ENCODE measurements around the gene UFSP1. TPM values are rescaled to one million over a fixed set of nuclear protein-coding genes. Genes with fewer than 3 reads are reported as not detected.

UFSP1 gene
- total and polyA plus RNA-seq, 4 donors = 1.5 to 6.2 (median 5.5) TPM

DNA sequence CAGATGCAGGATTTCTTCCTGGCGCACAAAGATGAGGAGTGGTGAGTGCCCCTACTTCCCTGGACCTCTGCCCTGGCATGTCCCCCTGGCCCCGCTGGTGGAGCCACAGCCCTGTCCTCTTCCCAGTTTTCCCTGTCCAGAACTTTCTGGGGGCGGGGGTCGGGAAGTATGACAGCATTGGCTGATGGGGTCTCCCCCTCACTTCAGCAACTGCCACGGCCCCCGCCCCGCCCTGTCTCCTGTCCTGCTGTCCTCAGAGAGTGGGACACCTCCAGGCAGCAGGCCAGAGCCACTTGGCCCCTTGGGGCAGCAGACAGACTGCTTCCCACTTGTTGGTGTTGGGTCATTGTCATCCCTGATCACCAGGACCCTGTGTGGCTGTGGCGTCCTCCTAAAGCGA is 7.3 kb downstream of the UFSP1 start:
- Histone ChIP-seq H3K9ac (ENCODE audit: insufficient read depth in 1 of 2, low read length in 2 of 2) (no peak overlapping the region), H3K4me1 (ENCODE audit: control insufficient read depth in 5 of 5, insufficient read depth in 5 of 5, low read length in 5 of 5) (peaks cover 0 to 4% (median 3%) of the 10 kb centered on the region in 5 donors), H3K9me3 (ENCODE audit: control insufficient read depth in 4 of 4, insufficient read depth in 3 of 4, low read length in 3 of 4) (no peaks in the 10 kb centered on the region), H3K4me3 (no peak overlapping the region), H3K27ac (ENCODE audit: low read depth in 1 of 2, low read length in 1 of 2) (no peak overlapping the region), H3K27me3 (ENCODE audit: control insufficient read depth in 3 of 3, insufficient read depth in 3 of 3, low read length in 2 of 3) (no peaks in the 10 kb centered on the region), H3K36me3 (ENCODE audit: control insufficient read depth in 4 of 4, insufficient read depth in 4 of 4, low read length in 4 of 4) (peaks cover 27 to 69% (median 60%) of the 10 kb centered on the region in 4 donors)
- 94 to 96% methylated on average over 8 to 9 of the region's 9 CpGs for WGBS, 2 donors
- ATAC-seq (ENCODE audit: insufficient read depth, low FRiP score) = no peak
- TF ChIP-seq, protein P1, sequence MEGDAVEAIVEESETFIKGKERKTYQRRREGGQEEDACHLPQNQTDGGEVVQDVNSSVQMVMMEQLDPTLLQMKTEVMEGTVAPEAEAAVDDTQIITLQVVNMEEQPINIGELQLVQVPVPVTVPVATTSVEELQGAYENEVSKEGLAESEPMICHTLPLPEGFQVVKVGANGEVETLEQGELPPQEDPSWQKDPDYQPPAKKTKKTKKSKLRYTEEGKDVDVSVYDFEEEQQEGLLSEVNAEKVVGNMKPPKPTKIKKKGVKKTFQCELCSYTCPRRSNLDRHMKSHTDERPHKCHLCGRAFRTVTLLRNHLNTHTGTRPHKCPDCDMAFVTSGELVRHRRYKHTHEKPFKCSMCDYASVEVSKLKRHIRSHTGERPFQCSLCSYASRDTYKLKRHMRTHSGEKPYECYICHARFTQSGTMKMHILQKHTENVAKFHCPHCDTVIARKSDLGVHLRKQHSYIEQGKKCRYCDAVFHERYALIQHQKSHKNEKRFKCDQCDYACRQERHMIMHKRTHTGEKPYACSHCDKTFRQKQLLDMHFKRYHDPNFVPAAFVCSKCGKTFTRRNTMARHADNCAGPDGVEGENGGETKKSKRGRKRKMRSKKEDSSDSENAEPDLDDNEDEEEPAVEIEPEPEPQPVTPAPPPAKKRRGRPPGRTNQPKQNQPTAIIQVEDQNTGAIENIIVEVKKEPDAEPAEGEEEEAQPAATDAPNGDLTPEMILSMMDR (IDR thresholded peaks at IDR 0.05; ENCODE audit: control extremely low read depth, extremely low read depth) = no peak
- no peak for DNase-seq

DNA sequence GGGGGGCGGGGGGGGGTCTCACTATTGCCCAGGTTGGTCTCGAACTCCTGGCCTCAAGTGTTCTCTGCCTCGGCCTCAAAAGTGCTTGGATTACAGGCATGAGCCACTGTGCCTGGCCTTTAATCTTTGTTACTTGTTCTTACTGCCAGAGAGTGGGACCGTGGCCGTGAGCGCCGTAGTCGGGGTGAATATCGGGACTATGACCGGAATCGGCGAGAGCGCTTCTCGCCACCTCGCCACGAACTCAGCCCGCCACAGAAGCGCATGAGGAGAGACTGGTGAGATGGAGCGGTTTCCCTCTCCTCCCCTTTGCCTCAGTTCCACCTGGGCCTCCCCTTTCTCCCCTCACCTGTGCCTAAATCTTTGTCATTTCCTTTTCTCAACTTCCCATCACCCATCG is 8.4 kb downstream of the UFSP1 start:
- no peak overlapping the region for H3K9ac ChIP-seq (ENCODE audit: insufficient read depth in 1 of 2, low read length in 2 of 2)
- DNase-seq (no peak), ATAC-seq (ENCODE audit: insufficient read depth, low FRiP score) (no peak)
- no peaks in the 10 kb centered on the region for H3K9me3 ChIP-seq (ENCODE audit: control insufficient read depth in 4 of 4, insufficient read depth in 3 of 4, low read length in 3 of 4)
- H3K27ac ChIP-seq (ENCODE audit: low read depth in 1 of 2, low read length in 1 of 2) = no peak overlapping the region
- TF ChIP-seq, protein P1 (IDR thresholded peaks at IDR 0.05; ENCODE audit: control extremely low read depth, extremely low read depth) = no peak
- H3K4me3 ChIP-seq = no peak overlapping the region
- H3K4me1 ChIP-seq (ENCODE audit: control insufficient read depth in 5 of 5, insufficient read depth in 5 of 5, low read length in 5 of 5) = peaks cover 0 to 9% (median 4%) of the 10 kb centered on the region in 5 donors
- WGBS, 2 donors = 96 to 97% methylated on average over 20 of the region's 20 CpGs
- no peaks in the 10 kb centered on the region for H3K27me3 ChIP-seq (ENCODE audit: control insufficient read depth in 3 of 3, insufficient read depth in 3 of 3, low read length in 2 of 3)
- H3K36me3 ChIP-seq (ENCODE audit: control insufficient read depth in 4 of 4, insufficient read depth in 4 of 4, low read length in 4 of 4) = peaks cover 22 to 65% (median 50%) of the 10 kb centered on the region in 4 donors

DNA sequence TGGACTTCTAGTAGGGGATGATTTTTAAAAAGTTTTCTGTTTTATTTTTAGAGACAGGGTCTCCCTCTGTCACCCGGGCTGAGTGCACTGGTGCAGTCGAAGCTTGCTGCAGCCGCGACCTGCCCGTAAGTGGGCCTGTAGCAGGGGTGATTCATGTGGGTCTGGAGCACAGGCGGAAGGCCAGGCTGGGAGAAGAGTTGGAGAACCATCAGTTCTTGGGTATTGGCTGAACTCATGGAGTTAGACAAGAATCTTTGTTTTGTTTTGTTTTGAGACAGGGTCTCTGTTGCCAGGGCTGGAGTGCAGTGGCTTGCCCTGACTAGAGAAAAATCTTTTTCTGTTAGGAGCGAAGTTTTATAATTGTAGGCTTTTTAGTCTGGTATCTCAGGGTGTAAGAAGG is 8.9 kb downstream of the UFSP1 start:
- H3K4me1 ChIP-seq (ENCODE audit: control insufficient read depth in 5 of 5, insufficient read depth in 5 of 5, low read length in 5 of 5) = peaks cover 0 to 14% (median 4%) of the 10 kb centered on the region in 5 donors
- TF ChIP-seq, protein P1 (IDR thresholded peaks at IDR 0.05; ENCODE audit: control extremely low read depth, extremely low read depth) = no peak
- H3K9ac ChIP-seq (ENCODE audit: insufficient read depth in 1 of 2, low read length in 2 of 2) = no peak overlapping the region
- H3K9me3 ChIP-seq (ENCODE audit: control insufficient read depth in 4 of 4, insufficient read depth in 3 of 4, low read length in 3 of 4) = no peaks in the 10 kb centered on the region
- DNase-seq (no peak), ATAC-seq (ENCODE audit: insufficient read depth, low FRiP score) (no peak)
- H3K4me3 ChIP-seq = no peak overlapping the region
- H3K36me3 ChIP-seq (ENCODE audit: control insufficient read depth in 4 of 4, insufficient read depth in 4 of 4, low read length in 4 of 4) = peaks cover 22 to 60% (median 45%) of the 10 kb centered on the region in 4 donors
- no peaks in the 10 kb centered on the region for H3K27me3 ChIP-seq (ENCODE audit: control insufficient read depth in 3 of 3, insufficient read depth in 3 of 3, low read length in 2 of 3)
- H3K27ac ChIP-seq (ENCODE audit: low read depth in 1 of 2, low read length in 1 of 2) = no peak overlapping the region
- 93 to 94% methylated on average over 7 of the region's 7 CpGs for WGBS, 2 donors

DNA sequence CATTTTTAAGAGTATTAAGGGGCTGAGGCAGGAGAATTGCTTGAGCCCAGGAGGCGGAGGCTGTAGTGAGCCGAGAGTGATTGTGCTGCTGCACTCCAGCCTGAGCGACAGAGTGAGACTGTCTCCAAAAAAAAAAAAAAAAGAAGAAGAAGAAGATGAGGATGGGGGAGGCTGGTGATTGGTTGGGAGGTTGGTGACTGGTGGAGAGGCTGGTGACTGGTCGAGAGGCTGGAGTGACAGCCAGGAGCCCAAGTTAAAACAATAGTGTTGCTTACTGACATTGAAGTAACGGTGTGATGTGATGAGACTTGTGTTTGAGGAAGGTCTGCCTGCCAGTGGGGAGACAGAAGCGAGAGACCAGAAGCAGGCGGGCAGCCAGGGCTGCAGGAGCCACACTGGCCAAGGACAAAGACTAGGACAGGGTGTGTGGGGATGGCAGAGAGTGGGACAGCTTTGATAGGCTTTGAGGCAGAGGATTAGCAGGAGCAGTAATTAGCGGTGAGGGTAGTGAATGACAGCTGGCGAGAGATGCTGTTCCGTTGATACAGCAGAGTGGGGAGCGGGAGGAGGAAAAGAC is 9.7 kb downstream of the UFSP1 start:
- H3K36me3 ChIP-seq (ENCODE audit: control insufficient read depth in 4 of 4, insufficient read depth in 4 of 4, low read length in 4 of 4) = peaks cover 22 to 52% (median 38%) of the 10 kb centered on the region in 4 donors
- peaks cover 0 to 14% (median 5%) of the 10 kb centered on the region in 5 donors for H3K4me1 ChIP-seq (ENCODE audit: control insufficient read depth in 5 of 5, insufficient read depth in 5 of 5, low read length in 5 of 5)
- TF ChIP-seq, protein P1 (IDR thresholded peaks at IDR 0.05; ENCODE audit: control extremely low read depth, extremely low read depth) = no peak
- WGBS, 2 donors = 84 to 87% methylated on average over 11 of the region's 11 CpGs
- no peak for ATAC-seq (ENCODE audit: insufficient read depth, low FRiP score)
- no peaks in the 10 kb centered on the region for H3K27me3 ChIP-seq (ENCODE audit: control insufficient read depth in 3 of 3, insufficient read depth in 3 of 3, low read length in 2 of 3)
- no peak overlapping the region for H3K9ac ChIP-seq (ENCODE audit: insufficient read depth in 1 of 2, low read length in 2 of 2)
- DNase-seq = no peak
- H3K27ac ChIP-seq (ENCODE audit: low read depth in 1 of 2, low read length in 1 of 2) = no peak overlapping the region
- no peak overlapping the region for H3K4me3 ChIP-seq
- H3K9me3 ChIP-seq (ENCODE audit: control insufficient read depth in 4 of 4, insufficient read depth in 3 of 4, low read length in 3 of 4) = no peaks in the 10 kb centered on the region

All from lung (tissue), 12 donors.